Prostate gland (tissue), 2 donors: Measurements from ENCODE around the gene PEAK1. TPM values are rescaled to one million over a fixed set of nuclear protein-coding genes. Genes with fewer than 3 reads are reported as not detected.

Source experiments
- DNase-seq: peaks from one replicate; pipeline ENCODE4 v3.0.0-alpha.2; 2019; ENCODE audit warnings: low spot score
- H3K27ac ChIP-seq, 2 donors: fragments of 200-600 bp; sonication (generic); 2 replicates each; pipeline ENCODE4 v1.5.1; 2017 to 2019
- H3K27me3 ChIP-seq: fragments of 200-600 bp; sonication (generic); replicated peaks from 2 replicates; pipeline ENCODE4 v1.5.1; 2019; ENCODE audit not compliant: insufficient read depth
- H3K36me3 ChIP-seq, 2 donors: fragments of 200-600 bp; sonication (generic); 1 replicate in 1 of 2; 2 replicates in 1 of 2; pipeline versions ENCODE4 v1.5.1 to v1.8.1; 2017 to 2019
- H3K4me1 ChIP-seq: fragments of 200-600 bp; sonication (generic); replicated peaks from 2 replicates; pipeline ENCODE4 v1.5.1; 2019
- H3K4me3 ChIP-seq, 2 donors: fragments of 200-600 bp; sonication (generic); 2 replicates each; pipeline ENCODE4 v1.5.1; 2017 to 2019
- H3K9me3 ChIP-seq: fragments of 200-600 bp; sonication (generic); 2 replicates; pipeline ENCODE4 v1.5.1; 2017
- POLR2A ChIP-seq: fragments of 450-650 bp; IDR thresholded peaks from one replicate; pipeline ENCODE4 v1.6.1; 2016; ENCODE audit warnings: antibody characterized with exemption, mild to moderate bottlenecking
- POLR2AphosphoS5 ChIP-seq: sonication (generic); formaldehyde crosslinking; IDR thresholded peaks from one replicate; pipeline ENCODE4 v1.6.1; 2017; ENCODE audit warnings: antibody characterized with exemption
- WGBS: methylation state at CpG from one replicate; pipeline ENCODE4 v1.1.5; 2018; 5-methylcytosine and 5-hydroxymethylcytosine counted together
- intact Hi-C: fragments of 100-400 bp; cut with DNase I; formaldehyde crosslinking; loops from one replicate; pipeline ENCODE4 v1.14.2; 2022
- total RNA-seq, 2 donors: library from RNA; depleted of rRNA; stranded (reverse); fragments of >200 nt; gene quantifications; one replicate each; pipeline ENCODE4 v1.1.0, GENCODE V29; 2016
- TF ChIP-seq, protein P1 (sequence below), 4 experiments: fragments of 200-600 bp in 2 of 4; fragments of 450-650 bp in 2 of 4; sonication (generic) in 2 of 4; IDR thresholded peaks; 1 replicate in 3 of 4; 2 replicates in 1 of 4; pipeline ENCODE4 v1.5.1; 2016 to 2019; ENCODE audit warnings: antibody characterized with exemption in 4 of 4, mild to moderate bottlenecking in 2 of 4, moderate library complexity in 2 of 4

The PEAK1 gene
- total RNA-seq, 2 donors from 2014 or later: 11.3 to 108 TPM

DNA sequence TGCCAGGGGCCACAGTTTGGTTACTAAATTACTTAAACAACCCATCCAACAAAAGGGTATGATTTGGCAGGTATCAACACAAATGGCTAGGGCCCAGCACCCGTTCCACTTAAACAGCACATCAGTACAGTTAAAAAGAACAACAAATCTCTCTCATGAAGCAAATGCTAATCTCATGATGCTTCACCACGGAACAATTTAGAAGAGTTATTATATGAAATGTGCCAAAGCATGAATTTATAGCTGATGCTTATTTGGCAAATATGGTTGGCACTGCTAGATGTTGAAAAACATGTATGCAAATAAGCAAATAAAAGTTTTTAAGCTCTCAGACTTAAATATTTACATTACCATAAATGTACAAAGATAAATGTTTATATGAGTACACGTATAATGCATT lies 2.3 kb downstream of the PEAK1 start:
- no peak for DNase-seq
- WGBS: 28% methylated on average over 3 of the region's 3 CpGs
- no peaks in the 10 kb centered on the region for H3K36me3 ChIP-seq
- TF ChIP-seq POLR2A: no peak
- TF ChIP-seq, protein P1, sequence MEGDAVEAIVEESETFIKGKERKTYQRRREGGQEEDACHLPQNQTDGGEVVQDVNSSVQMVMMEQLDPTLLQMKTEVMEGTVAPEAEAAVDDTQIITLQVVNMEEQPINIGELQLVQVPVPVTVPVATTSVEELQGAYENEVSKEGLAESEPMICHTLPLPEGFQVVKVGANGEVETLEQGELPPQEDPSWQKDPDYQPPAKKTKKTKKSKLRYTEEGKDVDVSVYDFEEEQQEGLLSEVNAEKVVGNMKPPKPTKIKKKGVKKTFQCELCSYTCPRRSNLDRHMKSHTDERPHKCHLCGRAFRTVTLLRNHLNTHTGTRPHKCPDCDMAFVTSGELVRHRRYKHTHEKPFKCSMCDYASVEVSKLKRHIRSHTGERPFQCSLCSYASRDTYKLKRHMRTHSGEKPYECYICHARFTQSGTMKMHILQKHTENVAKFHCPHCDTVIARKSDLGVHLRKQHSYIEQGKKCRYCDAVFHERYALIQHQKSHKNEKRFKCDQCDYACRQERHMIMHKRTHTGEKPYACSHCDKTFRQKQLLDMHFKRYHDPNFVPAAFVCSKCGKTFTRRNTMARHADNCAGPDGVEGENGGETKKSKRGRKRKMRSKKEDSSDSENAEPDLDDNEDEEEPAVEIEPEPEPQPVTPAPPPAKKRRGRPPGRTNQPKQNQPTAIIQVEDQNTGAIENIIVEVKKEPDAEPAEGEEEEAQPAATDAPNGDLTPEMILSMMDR (IDR thresholded peaks at IDR 0.05): no peak
- no peak for TF ChIP-seq POLR2AphosphoS5
- no peaks in the 10 kb centered on the region for H3K4me1 ChIP-seq
- intact Hi-C loops: loop anchor here (2.0 to 10.0 kb wide), 3 partner anchors 79 to 345 kb away; partner anchors contain the start of gene TSPAN3
- no peaks in the 10 kb centered on the region for H3K9me3 ChIP-seq
- H3K27me3 ChIP-seq: no peaks in the 10 kb centered on the region
- H3K4me3 ChIP-seq: no peak overlapping the region
- no peak overlapping the region for H3K27ac ChIP-seq

DNA sequence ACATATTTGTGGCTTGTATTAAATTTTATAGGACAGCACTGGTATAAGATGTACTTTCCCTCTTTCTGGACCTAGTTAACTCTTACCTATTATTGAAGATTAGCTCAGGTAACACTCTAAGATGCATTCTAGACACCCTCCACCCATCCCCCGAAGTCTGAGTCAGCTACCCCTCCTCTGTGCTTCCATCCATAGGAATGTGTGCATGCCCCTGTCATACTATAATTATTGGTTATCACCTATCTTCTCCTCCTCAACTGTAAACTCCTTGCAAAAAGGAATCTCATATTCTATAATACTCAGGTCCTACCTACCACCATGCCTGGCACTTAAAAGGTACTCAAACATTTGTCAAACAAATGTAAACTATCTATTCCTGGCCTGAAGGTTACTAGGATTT lies 3.0 kb downstream of the PEAK1 start:
- H3K27ac ChIP-seq: no peak overlapping the region
- intact Hi-C loops: loop anchor here (5.0 to 10.0 kb wide), 2 partner anchors 302 to 345 kb away; partner anchors contain the start of gene TSPAN3
- no peaks in the 10 kb centered on the region for H3K27me3 ChIP-seq
- no peaks in the 10 kb centered on the region for H3K36me3 ChIP-seq
- no peaks in the 10 kb centered on the region for H3K9me3 ChIP-seq
- H3K4me3 ChIP-seq: no peak overlapping the region
- 65% methylated on average over 1 of the region's 1 CpG for WGBS
- TF ChIP-seq, protein P1 (IDR thresholded peaks at IDR 0.05): no peak
- TF ChIP-seq POLR2A (no peak), POLR2AphosphoS5 (no peak)
- no peak for DNase-seq
- no peaks in the 10 kb centered on the region for H3K4me1 ChIP-seq

DNA sequence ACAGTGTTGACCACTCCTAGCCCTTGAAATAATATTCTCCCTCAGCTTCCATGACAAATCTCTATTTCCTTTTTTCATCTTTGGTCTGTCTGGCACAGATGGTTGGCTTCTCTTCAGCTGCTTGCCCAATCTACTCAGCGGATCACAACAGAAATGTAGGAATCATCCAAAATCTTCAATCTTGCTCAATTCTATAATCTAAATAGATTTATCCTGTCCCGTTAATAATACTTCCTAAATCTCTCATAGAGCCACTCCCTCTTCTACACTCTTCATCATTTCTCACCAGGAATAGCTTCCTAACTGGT lies 3.8 kb downstream of the PEAK1 start:
- TF ChIP-seq POLR2A: no peak
- TF ChIP-seq, protein P1 (IDR thresholded peaks at IDR 0.05): no peak
- TF ChIP-seq POLR2AphosphoS5: no peak
- Histone ChIP-seq H3K4me3 (no peak overlapping the region), H3K4me1 (no peaks in the 10 kb centered on the region), H3K36me3 (no peaks in the 10 kb centered on the region), H3K9me3 (no peaks in the 10 kb centered on the region), H3K27ac (no peak overlapping the region), H3K27me3 (no peaks in the 10 kb centered on the region)
- intact Hi-C loops: loop anchor here (5.0 to 10.0 kb wide), 2 partner anchors 301 to 344 kb away; partner anchors contain the start of gene TSPAN3
- 80% methylated on average over 2 of the region's 2 CpGs for WGBS
- DNase-seq: no peak

DNA sequence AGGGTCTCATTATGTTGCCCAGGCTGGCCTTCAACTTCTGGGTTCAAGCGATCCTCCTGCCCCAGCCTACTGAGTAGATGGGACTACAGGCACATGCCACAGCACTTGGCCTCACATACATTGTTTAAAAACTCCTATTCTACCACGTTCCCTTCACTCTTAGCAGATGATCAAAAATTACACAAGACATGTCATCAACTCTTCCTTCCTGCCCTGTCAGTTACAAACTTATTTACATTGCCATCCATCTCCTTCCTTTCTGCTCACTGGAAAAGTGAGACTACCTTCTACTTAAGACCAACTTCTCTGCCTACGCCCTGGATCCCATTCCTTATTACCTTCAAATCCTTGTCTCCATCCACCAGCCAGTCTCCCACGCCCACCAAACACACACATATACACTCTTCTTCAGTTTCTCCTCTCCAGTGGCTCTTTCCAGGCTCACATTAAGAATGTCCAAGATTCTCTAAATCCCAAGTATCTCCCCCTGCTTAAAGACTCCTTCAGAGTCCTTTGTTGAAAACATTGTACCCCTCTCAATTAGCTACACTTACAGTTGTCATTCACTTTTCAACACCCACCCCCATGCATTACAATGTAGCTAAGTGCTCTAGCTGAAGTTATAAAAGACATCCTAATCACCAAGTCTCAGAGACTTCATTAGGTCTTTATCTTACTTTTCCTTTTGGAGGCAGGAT lies 4.3 kb downstream of the PEAK1 start:
- intact Hi-C loops: loop anchor here (5.0 to 10.0 kb wide), 2 partner anchors 301 to 343 kb away; partner anchors contain the start of gene TSPAN3
- H3K27ac ChIP-seq: no peak overlapping the region
- 92% methylated on average over 4 of the region's 4 CpGs for WGBS
- no peaks in the 10 kb centered on the region for H3K36me3 ChIP-seq
- H3K27me3 ChIP-seq: no peaks in the 10 kb centered on the region
- no peak for DNase-seq
- H3K9me3 ChIP-seq: no peaks in the 10 kb centered on the region
- TF ChIP-seq POLR2A (no peak), POLR2AphosphoS5 (no peak)
- TF ChIP-seq, protein P1 (IDR thresholded peaks at IDR 0.05): no peak
- no peak overlapping the region for H3K4me3 ChIP-seq
- H3K4me1 ChIP-seq: no peaks in the 10 kb centered on the region

DNA sequence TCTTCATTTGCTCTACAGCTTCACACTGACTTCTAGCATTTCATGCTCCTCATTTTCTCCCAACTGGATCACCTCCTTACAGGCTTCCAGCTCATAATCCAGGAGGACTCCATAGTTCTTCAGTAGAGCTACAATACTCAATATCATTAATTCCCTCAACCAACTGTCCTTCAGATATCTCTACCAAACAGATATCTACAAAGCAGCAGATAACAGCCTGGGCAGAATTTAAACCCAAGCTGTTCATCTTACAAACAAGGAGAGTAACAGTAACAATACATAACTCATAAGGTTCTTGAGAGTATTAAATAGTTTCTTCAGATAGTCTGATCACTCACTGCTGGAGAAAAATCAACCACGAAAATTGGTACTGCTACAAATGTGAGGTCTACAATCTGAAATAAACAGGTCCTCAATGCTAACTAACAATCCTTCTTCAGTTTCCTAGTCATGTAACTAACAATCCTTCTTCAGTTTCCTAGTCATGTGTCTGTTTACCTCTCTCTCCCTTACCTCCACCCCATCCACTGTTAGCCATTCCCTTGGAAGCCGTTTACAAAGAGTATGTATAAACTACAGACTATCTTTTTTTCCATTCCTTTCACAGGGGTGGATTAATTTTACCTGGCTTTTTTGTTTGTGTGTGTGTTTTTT lies 5.0 kb downstream of the PEAK1 start:
- H3K4me1 ChIP-seq: no peaks in the 10 kb centered on the region

More for the DNA sequence above, 5.0 kb downstream of the PEAK1 start:
- Histone ChIP-seq H3K9me3 (no peaks in the 10 kb centered on the region), H3K27ac (no peak overlapping the region), H3K36me3 (no peaks in the 10 kb centered on the region), H3K27me3 (no peaks in the 10 kb centered on the region), H3K4me3 (no peak overlapping the region)
- TF ChIP-seq, protein P1 (IDR thresholded peaks at IDR 0.05): no peak
- no peak for TF ChIP-seq POLR2AphosphoS5
- TF ChIP-seq POLR2A: no peak
- 89% methylated on average over 2 of the region's 2 CpGs for WGBS
- no peak for DNase-seq
- intact Hi-C loops: loop anchor here (5.0 to 10.0 kb wide), 2 partner anchors 300 to 343 kb away; partner anchors contain the start of gene TSPAN3
